ENCODE data around the gene MORN1. TPM values are rescaled to one million over a fixed set of nuclear protein-coding genes. Genes with fewer than 3 reads are reported as not detected.

MORN1 gene
- polyA plus RNA-seq, 1 of the 3 experiments (the other 2 are of a cell fraction) = 16.3 TPM

DNA sequence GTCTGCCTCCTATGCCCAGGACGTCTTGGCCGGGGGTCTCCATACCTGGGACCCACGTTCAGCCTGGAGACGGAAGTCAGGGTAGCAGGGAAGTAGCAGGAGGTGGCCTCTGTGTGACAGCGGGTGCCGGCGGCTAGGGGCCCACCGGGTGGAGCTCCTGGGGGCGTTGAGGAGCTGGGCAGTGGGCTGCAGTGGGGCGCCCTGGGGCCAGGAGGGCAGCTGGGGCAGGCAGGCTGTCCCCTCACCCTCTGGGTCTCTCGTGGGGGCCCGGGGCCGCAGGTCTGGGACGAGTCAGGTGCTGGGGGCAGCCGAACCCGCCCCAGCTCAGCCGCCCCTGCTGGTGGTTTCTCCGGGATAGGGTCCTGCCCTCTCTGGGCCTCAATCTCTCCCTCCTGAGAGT lies 35.7 kb upstream of the MORN1 start:
- TF ChIP-seq GATA2 (CRISPR knock-in tag; IDR thresholded peaks at IDR 0.05) = no peak
- no peak for TF ChIP-seq NRF1 (IDR thresholded peaks at IDR 0.05; ENCODE audit: low read depth, low read length)
- TF ChIP-seq YY1 (IDR thresholded peaks at IDR 0.05; ENCODE audit: low read depth) = no peak
- no peak for TF ChIP-seq SIN3A (IDR thresholded peaks at IDR 0.05; ENCODE audit: borderline replicate concordance, low read depth, low read length)
- TF ChIP-seq TCF12 (IDR thresholded peaks at IDR 0.05) = no peak
- TF ChIP-seq, protein P1, sequence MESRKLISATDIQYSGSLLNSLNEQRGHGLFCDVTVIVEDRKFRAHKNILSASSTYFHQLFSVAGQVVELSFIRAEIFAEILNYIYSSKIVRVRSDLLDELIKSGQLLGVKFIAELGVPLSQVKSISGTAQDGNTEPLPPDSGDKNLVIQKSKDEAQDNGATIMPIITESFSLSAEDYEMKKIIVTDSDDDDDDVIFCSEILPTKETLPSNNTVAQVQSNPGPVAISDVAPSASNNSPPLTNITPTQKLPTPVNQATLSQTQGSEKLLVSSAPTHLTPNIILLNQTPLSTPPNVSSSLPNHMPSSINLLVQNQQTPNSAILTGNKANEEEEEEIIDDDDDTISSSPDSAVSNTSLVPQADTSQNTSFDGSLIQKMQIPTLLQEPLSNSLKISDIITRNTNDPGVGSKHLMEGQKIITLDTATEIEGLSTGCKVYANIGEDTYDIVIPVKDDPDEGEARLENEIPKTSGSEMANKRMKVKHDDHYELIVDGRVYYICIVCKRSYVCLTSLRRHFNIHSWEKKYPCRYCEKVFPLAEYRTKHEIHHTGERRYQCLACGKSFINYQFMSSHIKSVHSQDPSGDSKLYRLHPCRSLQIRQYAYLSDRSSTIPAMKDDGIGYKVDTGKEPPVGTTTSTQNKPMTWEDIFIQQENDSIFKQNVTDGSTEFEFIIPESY (IDR thresholded peaks at IDR 0.05; ENCODE audit: borderline replicate concordance, low read depth) = no peak
- no peak for TF ChIP-seq ELF1 (IDR thresholded peaks at IDR 0.05)
- TF ChIP-seq, protein P2, sequence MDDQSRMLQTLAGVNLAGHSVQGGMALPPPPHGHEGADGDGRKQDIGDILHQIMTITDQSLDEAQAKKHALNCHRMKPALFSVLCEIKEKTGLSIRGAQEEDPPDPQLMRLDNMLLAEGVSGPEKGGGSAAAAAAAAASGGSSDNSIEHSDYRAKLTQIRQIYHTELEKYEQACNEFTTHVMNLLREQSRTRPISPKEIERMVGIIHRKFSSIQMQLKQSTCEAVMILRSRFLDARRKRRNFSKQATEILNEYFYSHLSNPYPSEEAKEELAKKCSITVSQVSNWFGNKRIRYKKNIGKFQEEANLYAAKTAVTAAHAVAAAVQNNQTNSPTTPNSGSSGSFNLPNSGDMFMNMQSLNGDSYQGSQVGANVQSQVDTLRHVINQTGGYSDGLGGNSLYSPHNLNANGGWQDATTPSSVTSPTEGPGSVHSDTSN (IDR thresholded peaks at IDR 0.05) = no peak
- no peak for TF ChIP-seq RXRA (IDR thresholded peaks at IDR 0.05; ENCODE audit: borderline replicate concordance, low read depth)
- no peak for TF ChIP-seq FOSL2 (IDR thresholded peaks at IDR 0.05; ENCODE audit: borderline replicate concordance, low read depth)
- no peak for TF ChIP-seq FOXM1 (IDR thresholded peaks at IDR 0.05; ENCODE audit: low read depth)
- TF ChIP-seq SMC3 (IDR thresholded peaks at IDR 0.05; ENCODE audit: low read depth, low read length) = no peak
- no peak for TF ChIP-seq POLR2AphosphoS5 (IDR thresholded peaks at IDR 0.05; ENCODE audit: low read depth, low read length)
- TF ChIP-seq RCOR1 (IDR thresholded peaks at IDR 0.05; ENCODE audit: low read length) = no peak
- TF ChIP-seq GABPA (IDR thresholded peaks at IDR 0.05; ENCODE audit: low read depth) = no peak
- TF ChIP-seq, protein P3, sequence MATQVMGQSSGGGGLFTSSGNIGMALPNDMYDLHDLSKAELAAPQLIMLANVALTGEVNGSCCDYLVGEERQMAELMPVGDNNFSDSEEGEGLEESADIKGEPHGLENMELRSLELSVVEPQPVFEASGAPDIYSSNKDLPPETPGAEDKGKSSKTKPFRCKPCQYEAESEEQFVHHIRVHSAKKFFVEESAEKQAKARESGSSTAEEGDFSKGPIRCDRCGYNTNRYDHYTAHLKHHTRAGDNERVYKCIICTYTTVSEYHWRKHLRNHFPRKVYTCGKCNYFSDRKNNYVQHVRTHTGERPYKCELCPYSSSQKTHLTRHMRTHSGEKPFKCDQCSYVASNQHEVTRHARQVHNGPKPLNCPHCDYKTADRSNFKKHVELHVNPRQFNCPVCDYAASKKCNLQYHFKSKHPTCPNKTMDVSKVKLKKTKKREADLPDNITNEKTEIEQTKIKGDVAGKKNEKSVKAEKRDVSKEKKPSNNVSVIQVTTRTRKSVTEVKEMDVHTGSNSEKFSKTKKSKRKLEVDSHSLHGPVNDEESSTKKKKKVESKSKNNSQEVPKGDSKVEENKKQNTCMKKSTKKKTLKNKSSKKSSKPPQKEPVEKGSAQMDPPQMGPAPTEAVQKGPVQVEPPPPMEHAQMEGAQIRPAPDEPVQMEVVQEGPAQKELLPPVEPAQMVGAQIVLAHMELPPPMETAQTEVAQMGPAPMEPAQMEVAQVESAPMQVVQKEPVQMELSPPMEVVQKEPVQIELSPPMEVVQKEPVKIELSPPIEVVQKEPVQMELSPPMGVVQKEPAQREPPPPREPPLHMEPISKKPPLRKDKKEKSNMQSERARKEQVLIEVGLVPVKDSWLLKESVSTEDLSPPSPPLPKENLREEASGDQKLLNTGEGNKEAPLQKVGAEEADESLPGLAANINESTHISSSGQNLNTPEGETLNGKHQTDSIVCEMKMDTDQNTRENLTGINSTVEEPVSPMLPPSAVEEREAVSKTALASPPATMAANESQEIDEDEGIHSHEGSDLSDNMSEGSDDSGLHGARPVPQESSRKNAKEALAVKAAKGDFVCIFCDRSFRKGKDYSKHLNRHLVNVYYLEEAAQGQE (IDR thresholded peaks at IDR 0.05; ENCODE audit: low read depth, low read length) = no peak
- no peak for TF ChIP-seq RFX5 (IDR thresholded peaks at IDR 0.05; ENCODE audit: low read length)
- TF ChIP-seq JUND (IDR thresholded peaks at IDR 0.05) = no peak
- TF ChIP-seq EZH2phosphoT487 (IDR thresholded peaks at IDR 0.05; ENCODE audit: borderline replicate concordance, low read depth) = no peak
- no peaks in the 10 kb centered on the region for H4K20me1 ChIP-seq (ENCODE audit: insufficient read depth)
- POLR2A ChIA-PET = no interaction called here
- no peaks in the 10 kb centered on the region for H3K79me2 ChIP-seq (ENCODE audit: insufficient read depth)
- H3K36me3 ChIP-seq (replicated peaks in 1 of 2; ENCODE audit: control insufficient read depth in 1 of 2, insufficient read depth in 2 of 2, low read length in 1 of 2) = no peaks in the 10 kb centered on the region
- H3K4me2 ChIP-seq = no peak overlapping the region
- H3K9me2 ChIP-seq = no peaks in the 10 kb centered on the region
- peaks cover 0 to 3% of the 10 kb centered on the region in 2 experiments; a peak in 1 of 4 replicates for H3K4me1 ChIP-seq (ENCODE audit: control insufficient read depth in 1 of 2, insufficient read depth in 2 of 2, low read depth in 1 of 2, low read length in 1 of 2)
- no peak overlapping the region for H2AFZ ChIP-seq (ENCODE audit: low read depth)
- H3K9ac ChIP-seq = no peak overlapping the region
- H3F3A ChIP-seq (replicated peaks; ENCODE audit: insufficient read depth) = no peaks in the 10 kb centered on the region
- CTCF ChIA-PET = interaction anchor here (2.7 kb wide), 1 partner anchor 12 kb away, joined by 12 read pairs; no protein-coding TSS in a partner anchor
- 68% methylated on average over 5 of the region's 18 CpGs for WGBS (ENCODE audit: low lambda C conversion rate)
- H3K27ac ChIP-seq (ENCODE audit: low read depth in 2 of 2, low read length in 1 of 2) = no peak overlapping the region
- H3K4me3 ChIP-seq (ENCODE audit: low read depth in 2 of 2, low read length in 1 of 2) = no peak overlapping the region
- H3K9me3 ChIP-seq = no peaks in the 10 kb centered on the region
- no peaks in the 10 kb centered on the region for H3K27me3 ChIP-seq (ENCODE audit: insufficient read depth)
- DNase-seq = no peak

All from SK-N-SH (cell line).